Measurements from ENCODE around the gene AGR3. TPM values are rescaled to one million over a fixed set of nuclear protein-coding genes. Genes with fewer than 3 reads are reported as not detected.

Gene AGR3
- total RNA-seq, 1 donor from 2014 or later: not detected

GRCh38 chr7:16813232-16813616, 68.6 kb downstream of the AGR3 start:
- intact Hi-C loops (cut with micrococcal nuclease): no loop called here

DNA sequence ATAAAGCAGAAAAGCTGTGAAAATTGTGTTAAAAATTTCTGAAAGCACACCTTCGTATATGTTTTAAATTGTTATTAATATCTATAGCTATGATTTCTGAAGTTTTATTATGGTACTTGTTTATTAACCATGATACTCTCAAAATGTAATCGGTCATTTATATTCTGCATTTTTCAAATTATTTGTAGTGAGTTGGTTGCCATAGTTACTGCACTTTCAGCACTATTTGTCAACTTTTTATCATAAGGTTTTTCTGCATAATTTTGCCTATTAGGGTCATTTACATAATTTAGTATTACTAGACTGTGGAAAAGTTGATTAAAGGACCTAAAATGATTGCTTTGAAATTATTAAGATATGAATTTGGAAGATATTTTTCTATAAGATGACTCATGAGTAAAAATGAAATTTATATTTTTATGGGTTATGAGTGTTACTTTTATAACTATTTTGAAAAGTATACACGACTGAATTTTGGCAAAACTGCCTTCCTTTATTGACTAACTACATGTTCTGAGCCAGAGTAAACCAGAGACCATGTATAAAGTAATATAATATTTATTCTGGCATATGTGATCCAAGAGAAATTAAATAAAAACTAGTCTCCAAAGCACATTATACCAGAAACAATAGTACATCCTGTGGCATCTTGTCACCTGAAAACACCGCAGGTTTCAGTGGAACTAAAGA, 69.1 kb downstream of the AGR3 start:
- DNase-seq (ENCODE audit: low spot score): no peak
- intact Hi-C loops (cut with micrococcal nuclease): no loop called here
- Mint-ChIP-seq H3K4me3 (ENCODE audit: low read depth) (no peak overlapping the region), H3K9me3 (no peaks in the 10 kb centered on the region), H3K27ac (no peak overlapping the region), H3K36me3 (ENCODE audit: low read depth) (no peaks in the 10 kb centered on the region), H3K4me1 (ENCODE audit: low read depth) (no peaks in the 10 kb centered on the region), H3K27me3 (ENCODE audit: low read depth) (peaks cover 20% of the 10 kb centered on the region)

More at GRCh38 chr7:16813232-16813616, 68.6 kb downstream of the AGR3 start:
- Mint-ChIP-seq H3K27ac (no peak overlapping the region), H3K4me1 (ENCODE audit: low read depth) (no peaks in the 10 kb centered on the region), H3K27me3 (ENCODE audit: low read depth) (peaks cover 16% of the 10 kb centered on the region), H3K9me3 (no peaks in the 10 kb centered on the region), H3K4me3 (ENCODE audit: low read depth) (no peak overlapping the region), H3K36me3 (ENCODE audit: low read depth) (no peaks in the 10 kb centered on the region)
- DNase-seq (ENCODE audit: low spot score): no peak

- no peak for DNase-seq (ENCODE audit: low spot score)
- H3K4me1 Mint-ChIP-seq (ENCODE audit: low read depth): no peaks in the 10 kb centered on the region
- H3K9me3 Mint-ChIP-seq: no peaks in the 10 kb centered on the region
- H3K4me3 Mint-ChIP-seq (ENCODE audit: low read depth): no peak overlapping the region
- H3K27ac Mint-ChIP-seq: no peak overlapping the region
- H3K27me3 Mint-ChIP-seq (ENCODE audit: low read depth): peaks cover 14% of the 10 kb centered on the region
- H3K36me3 Mint-ChIP-seq (ENCODE audit: low read depth): no peaks in the 10 kb centered on the region
- intact Hi-C loops (cut with micrococcal nuclease): no loop called here
These were observed 70.2 kb downstream of the AGR3 start for GRCh38 chr7:16811551-16811950.

- Mint-ChIP-seq H3K36me3 (ENCODE audit: low read depth) (no peaks in the 10 kb centered on the region), H3K4me1 (ENCODE audit: low read depth) (no peaks in the 10 kb centered on the region), H3K27me3 (ENCODE audit: low read depth) (peaks cover 12% of the 10 kb centered on the region), H3K9me3 (no peaks in the 10 kb centered on the region), H3K4me3 (ENCODE audit: low read depth) (no peak overlapping the region), H3K27ac (no peak overlapping the region)
- intact Hi-C loops (cut with micrococcal nuclease): no loop called here
- DNase-seq (ENCODE audit: low spot score): no peak
These were observed 71.2 kb downstream of the AGR3 start for GRCh38 chr7:16810573-16810972.

GRCh38 chr7:16810112-16810511, 71.7 kb downstream of the AGR3 start:
- DNase-seq (ENCODE audit: low spot score): no peak
- intact Hi-C loops (cut with micrococcal nuclease): no loop called here
- Mint-ChIP-seq H3K27ac (no peak overlapping the region), H3K9me3 (no peaks in the 10 kb centered on the region), H3K36me3 (ENCODE audit: low read depth) (no peaks in the 10 kb centered on the region), H3K4me3 (ENCODE audit: low read depth) (no peak overlapping the region), H3K27me3 (ENCODE audit: low read depth) (peaks cover 12% of the 10 kb centered on the region), H3K4me1 (ENCODE audit: low read depth) (no peaks in the 10 kb centered on the region)

Other genes with a start within 250 kb of the AGR3 start
- 8.7 TPM in 2 replicates for gene ANKMY2, start 236.2 kb downstream of the AGR3 start, total RNA-seq
- 82.9 and 90.2 TPM in 2 replicates for gene BZW2, start 235.8 kb downstream of the AGR3 start, total RNA-seq
- 1.3 and 2.0 TPM in 2 replicates for gene TSPAN13, start 128.2 kb downstream of the AGR3 start, total RNA-seq
- gene AGR2, start 77.0 kb downstream of the AGR3 start, total RNA-seq: not detected in 2 replicates

Measured in activated T-helper 2 cell treated with anti-CD3 and anti-CD28 coated beads, Interferon-gamma antibody, Interleukin-2, Interleukin-4, amounts not matched to agents 10 μg/mL and 5 μg/mL and 100 μg/mL, durations not matched to agents 14 hours and 24 hours and 36 hours (primary cell).